UCSD-AML1 (cell line): ENCODE results near the gene GPR84.
A peak's percentile ranks its signal among the peaks of the same experiment; 100 is the strongest.
"Not testable (repeated sequence)": the region's sequence is repeated elsewhere in the genome, so short reads cannot be mapped to it uniquely, and the experiment has no call there.

Source experiments
- DNase-seq: peaks from one replicate; lab custom pipeline; 2025; ENCODE audit not compliant: unreplicated experiment; lab: John Stamatoyannopoulos, UW

The GPR84 gene

DNA sequence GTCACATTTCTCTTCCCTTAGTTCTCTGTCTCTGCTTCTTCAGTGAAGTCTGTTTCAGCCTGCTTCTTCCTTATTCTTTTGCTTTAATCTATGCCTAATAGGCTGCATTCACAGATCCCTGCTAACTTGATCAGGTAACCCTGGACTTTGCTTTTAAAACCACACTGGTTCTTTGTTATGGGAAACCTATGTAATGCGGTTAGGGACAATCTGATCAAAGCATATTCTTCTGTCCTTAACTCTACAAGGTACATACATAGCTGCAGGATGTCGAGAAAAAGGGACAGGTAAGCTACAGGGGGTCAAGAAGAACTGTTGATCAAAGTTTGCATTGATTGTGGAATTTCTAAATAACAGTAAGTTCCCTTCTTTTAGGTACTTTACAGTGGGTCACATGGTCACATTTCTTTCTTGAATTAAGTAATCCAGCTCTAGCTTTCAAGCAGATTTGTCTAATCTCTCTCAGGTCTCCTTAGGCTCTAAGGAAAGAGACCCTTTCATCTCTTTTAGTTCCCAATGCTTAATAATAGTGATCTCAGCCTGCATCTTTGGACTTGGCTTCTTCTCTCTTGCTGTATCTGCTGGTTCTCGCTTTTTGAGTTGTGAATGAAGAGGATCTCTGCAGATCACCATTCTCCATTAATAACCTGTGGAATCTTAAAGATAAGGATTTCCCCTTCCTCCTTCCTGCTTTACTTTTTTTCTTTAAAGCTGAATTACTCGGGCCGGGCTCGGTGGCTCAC, 35.5 kb downstream of the GPR84 start:
- no peak for DNase-seq

DNA sequence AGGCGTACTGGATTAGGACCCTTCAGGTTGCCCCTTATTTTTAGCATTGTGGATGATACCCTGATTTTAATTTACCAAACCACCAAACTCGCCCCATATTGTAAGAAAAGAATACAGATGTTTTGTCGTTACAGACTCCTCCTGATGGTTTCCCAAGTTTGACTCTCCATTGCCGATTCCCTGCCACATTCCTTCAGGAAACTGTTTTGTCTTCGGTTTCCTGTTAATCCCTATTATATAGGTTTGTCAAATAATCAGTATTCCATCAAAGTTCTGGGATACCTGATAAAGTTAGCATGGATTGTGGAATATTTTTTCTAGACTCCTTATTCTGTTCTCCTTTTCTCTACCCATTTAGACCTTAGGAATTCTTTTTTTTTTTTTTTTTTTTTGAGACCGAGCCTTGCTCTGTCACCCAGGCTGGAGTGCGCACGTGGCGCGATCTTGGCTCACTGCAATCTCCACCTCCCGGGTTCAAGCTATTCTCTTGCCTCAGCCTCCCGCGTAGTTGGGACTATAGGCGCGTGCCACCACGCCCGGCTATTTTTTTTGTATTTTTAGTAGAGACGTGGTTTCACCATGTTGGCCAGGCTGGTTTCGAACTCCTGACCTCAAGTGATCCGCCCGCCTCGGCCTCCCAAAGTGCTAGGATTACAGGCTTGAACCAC, 38.7 kb downstream of the GPR84 start:
- DNase-seq = not testable (repeated sequence)

DNA sequence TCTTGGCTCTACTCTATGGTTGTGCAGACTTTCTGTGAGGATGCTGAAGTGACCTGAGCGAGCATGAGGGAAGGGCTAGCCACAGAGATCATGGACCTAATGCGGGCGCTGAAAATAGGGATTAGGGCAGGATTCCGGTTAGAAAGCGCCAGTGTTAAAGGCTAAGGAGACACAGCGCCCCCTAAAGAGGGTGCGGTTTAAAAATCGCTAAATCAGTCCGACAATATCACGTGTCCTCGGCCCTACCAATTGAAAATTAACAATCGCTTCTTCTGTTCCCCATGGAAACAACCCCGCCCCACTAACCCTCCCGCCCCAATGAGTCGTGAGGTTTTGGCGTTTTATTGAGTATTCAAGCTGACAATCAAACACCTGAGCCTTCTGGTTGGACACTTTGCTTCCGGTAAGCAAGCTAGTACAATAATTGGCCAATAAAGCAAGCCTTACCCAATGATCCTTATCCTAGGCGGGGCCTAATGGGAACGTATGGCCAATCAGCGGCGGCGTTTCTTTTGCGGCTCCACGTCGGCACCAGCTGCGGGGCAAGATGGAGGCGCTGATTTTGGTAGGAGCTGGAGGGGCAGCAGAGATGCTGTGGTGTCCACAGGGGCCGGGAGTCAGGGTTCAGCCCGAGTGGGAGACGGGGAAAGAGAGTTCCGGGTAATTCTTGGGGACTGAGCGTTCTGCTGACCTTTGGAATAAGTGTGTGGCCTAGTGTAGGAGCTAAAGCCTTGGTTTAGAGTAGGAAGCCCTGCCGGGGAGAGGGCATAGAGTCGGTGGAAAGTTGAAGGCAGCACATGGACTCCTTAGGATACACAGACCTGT, 39.5 kb downstream of the GPR84 start, which contains the start of gene COPZ1:
TSS of gene COPZ1 (plus strand) at position 515 of the 825 bp plus-strand sequence. CDS start at position 548, 33 bp downstream.
- DNase-seq = peak; percentile 97

DNA sequence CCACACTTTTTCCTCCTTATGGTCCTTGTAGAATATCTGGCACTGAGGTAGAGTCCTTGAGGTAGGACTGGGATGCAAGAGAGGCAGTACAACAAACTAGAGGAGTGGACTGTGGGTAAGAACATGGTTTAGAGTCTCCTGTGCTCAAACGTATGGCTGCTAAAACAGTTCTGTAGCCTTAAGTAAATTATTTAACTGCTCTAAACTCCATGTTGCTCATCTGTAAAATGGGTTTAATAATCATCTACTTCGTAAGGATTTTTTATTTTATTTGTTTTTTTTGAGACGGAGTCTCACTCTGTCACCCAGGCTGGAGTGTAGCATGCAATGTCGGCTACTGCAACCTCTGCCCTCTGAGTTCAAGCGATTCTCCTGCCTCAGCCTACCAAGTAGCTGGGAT, 42.9 kb downstream of the GPR84 start:
- DNase-seq = no peak
